Measurements from ENCODE around the gene PMPCA.

GRCh38 chr9:136368190-136368589, 42.3 kb upstream of the PMPCA start:
- TF ChIP-seq, protein P1, sequence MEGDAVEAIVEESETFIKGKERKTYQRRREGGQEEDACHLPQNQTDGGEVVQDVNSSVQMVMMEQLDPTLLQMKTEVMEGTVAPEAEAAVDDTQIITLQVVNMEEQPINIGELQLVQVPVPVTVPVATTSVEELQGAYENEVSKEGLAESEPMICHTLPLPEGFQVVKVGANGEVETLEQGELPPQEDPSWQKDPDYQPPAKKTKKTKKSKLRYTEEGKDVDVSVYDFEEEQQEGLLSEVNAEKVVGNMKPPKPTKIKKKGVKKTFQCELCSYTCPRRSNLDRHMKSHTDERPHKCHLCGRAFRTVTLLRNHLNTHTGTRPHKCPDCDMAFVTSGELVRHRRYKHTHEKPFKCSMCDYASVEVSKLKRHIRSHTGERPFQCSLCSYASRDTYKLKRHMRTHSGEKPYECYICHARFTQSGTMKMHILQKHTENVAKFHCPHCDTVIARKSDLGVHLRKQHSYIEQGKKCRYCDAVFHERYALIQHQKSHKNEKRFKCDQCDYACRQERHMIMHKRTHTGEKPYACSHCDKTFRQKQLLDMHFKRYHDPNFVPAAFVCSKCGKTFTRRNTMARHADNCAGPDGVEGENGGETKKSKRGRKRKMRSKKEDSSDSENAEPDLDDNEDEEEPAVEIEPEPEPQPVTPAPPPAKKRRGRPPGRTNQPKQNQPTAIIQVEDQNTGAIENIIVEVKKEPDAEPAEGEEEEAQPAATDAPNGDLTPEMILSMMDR (IDR thresholded peaks at IDR 0.05) = no peak
- TF ChIP-seq POLR2AphosphoS5 (IDR thresholded peaks at IDR 0.05) = no peak

Measured in esophagus muscularis mucosa (tissue), 3 donors.